Activated T-helper 2 cell treated with anti-CD3 and anti-CD28 coated beads, Interferon-gamma antibody, Interleukin-2, Interleukin-4, amounts not matched to agents 10 μg/mL and 5 μg/mL and 100 μg/mL, durations not matched to agents 14 hours and 24 hours and 36 hours (primary cell): ENCODE data around the gene FAM171A2. TPM values are rescaled to one million over a fixed set of nuclear protein-coding genes. Genes with fewer than 3 reads are reported as not detected.
"Not testable (repeated sequence)": the region's sequence is repeated elsewhere in the genome, so short reads cannot be mapped to it uniquely, and the experiment has no call there.

ENCODE experiments used
- DNase-seq: peaks from one replicate; pipeline ENCODE4 v3.0.0; 2021; ENCODE audit warnings: low spot score
- H3K27ac Mint-ChIP-seq: one replicate; pipeline ENCODE4 v1.8.0; 2021; ENCODE audit warnings: mixed read lengths
- H3K27me3 Mint-ChIP-seq: one replicate; pipeline ENCODE4 v1.8.0; 2021; ENCODE audit warnings: low read depth, mixed read lengths
- H3K36me3 Mint-ChIP-seq: one replicate; pipeline ENCODE4 v1.8.0; 2021; ENCODE audit warnings: low read depth, mixed read lengths
- H3K4me1 Mint-ChIP-seq: one replicate; pipeline ENCODE4 v1.8.0; 2021; ENCODE audit warnings: low read depth, mixed read lengths
- H3K4me3 Mint-ChIP-seq: one replicate; pipeline ENCODE4 v1.8.0; 2021; ENCODE audit warnings: low read depth, mild to moderate bottlenecking, moderate library complexity, mixed read lengths
- H3K9me3 Mint-ChIP-seq: one replicate; pipeline ENCODE4 v1.8.0; 2021; ENCODE audit warnings: mixed read lengths
- intact Hi-C: fragments of 100-400 bp; cut with micrococcal nuclease; formaldehyde crosslinking; loops from one replicate; pipeline ENCODE4 v1.15.1; 2023
- total RNA-seq: library from RNA; stranded (reverse); gene quantifications from 2 replicates; pipeline ENCODE4 v1.2.3, GENCODE V29; 2022

Gene FAM171A2
- total RNA-seq, 1 donor from 2014 or later: 0.32 TPM

DNA sequence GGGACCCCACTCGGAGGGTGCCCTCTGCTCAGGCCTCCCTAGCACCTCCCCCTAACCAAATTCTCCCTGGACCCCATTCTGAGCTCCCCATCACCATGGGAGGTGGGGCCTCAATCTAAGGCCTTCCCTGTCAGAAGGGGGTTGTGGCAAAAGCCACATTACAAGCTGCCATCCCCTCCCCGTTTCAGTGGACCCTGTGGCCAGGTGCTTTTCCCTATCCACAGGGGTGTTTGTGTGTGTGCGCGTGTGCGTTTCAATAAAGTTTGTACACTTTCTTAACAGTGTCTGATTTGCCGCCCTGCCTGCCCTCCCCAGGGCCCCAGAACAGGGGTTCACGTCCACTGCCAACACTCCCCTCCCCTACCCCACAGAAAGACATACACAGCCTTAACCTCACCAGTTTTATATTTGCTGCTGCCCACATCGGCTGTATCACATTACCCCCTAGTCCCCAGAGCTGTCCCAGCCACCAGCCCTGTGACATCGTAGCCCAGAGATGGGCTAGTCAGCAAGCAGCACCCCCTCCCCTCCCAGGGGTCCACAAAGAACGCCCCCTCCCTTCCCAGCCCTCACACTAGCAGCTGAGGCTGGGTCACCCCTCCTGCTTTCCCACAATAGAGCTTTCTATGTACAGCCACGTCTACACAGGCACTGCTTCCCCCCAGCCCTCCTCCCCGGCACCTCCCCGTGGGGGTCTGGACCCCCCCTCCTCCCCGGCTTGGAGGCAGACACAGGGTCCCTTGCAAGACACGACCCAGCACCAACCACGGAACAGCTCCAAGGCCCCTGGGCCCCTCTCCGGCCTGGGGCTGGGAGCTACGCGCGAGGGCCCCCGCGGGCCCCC, 10.6 kb downstream of the FAM171A2 start:
- Mint-ChIP-seq H3K36me3 (peaks cover 7% of the 10 kb centered on the region), H3K4me3 (peak overlapping the region; percentile 60), H3K9me3 (no peaks in the 10 kb centered on the region), H3K27ac (no peak overlapping the region), H3K4me1 (peaks cover 2% of the 10 kb centered on the region), H3K27me3 (peaks cover 10% of the 10 kb centered on the region)
- DNase-seq: no peak
- intact Hi-C loops: no loop called here

DNA sequence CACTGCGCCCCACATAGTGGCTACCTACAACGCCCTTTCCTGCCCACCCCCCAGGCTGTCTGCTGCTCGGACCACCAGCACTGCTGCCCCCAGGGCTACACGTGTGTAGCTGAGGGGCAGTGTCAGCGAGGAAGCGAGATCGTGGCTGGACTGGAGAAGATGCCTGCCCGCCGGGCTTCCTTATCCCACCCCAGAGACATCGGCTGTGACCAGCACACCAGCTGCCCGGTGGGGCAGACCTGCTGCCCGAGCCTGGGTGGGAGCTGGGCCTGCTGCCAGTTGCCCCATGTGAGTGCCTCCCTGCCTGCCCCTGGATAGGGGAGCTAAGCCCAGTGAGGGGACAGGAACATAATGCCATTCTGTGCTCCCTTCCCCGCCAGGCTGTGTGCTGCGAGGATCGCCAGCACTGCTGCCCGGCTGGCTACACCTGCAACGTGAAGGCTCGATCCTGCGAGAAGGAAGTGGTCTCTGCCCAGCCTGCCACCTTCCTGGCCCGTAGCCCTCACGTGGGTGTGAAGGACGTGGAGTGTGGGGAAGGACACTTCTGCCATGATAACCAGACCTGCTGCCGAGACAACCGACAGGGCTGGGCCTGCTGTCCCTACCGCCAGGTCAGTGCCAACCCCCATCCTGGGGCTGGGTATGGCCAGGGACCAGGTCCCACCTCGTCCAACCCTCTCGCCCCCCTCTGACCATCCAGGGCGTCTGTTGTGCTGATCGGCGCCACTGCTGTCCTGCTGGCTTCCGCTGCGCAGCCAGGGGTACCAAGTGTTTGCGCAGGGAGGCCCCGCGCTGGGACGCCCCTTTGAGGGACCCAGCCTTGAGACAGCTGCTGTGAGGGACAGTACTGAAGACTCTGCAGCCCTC, 11.5 kb downstream of the FAM171A2 start:
- Mint-ChIP-seq H3K36me3 (peaks cover 7% of the 10 kb centered on the region), H3K27me3 (peaks cover 10% of the 10 kb centered on the region), H3K27ac (no peak overlapping the region), H3K4me1 (peaks cover 2% of the 10 kb centered on the region), H3K4me3 (peak overlapping the region; percentile 60), H3K9me3 (no peaks in the 10 kb centered on the region)
- intact Hi-C loops: no loop called here
- DNase-seq: no peak

GRCh38 chr17:44351464-44351863, 12.2 kb downstream of the FAM171A2 start:
- Mint-ChIP-seq H3K27ac (no peak overlapping the region), H3K4me1 (peaks cover 2% of the 10 kb centered on the region), H3K4me3 (no peak overlapping the region), H3K9me3 (no peaks in the 10 kb centered on the region), H3K27me3 (peaks cover 10% of the 10 kb centered on the region), H3K36me3 (peaks cover 7% of the 10 kb centered on the region)
- intact Hi-C loops: no loop called here
- no peak for DNase-seq

GRCh38 chr17:44350733-44351226, 12.9 kb downstream of the FAM171A2 start:
- peaks cover 7% of the 10 kb centered on the region for H3K36me3 Mint-ChIP-seq
- peaks cover 6% of the 10 kb centered on the region for H3K4me1 Mint-ChIP-seq
- DNase-seq: peak; percentile 66
- no peak overlapping the region for H3K4me3 Mint-ChIP-seq
- intact Hi-C loops: no loop called here
- H3K27me3 Mint-ChIP-seq: peaks cover 10% of the 10 kb centered on the region
- H3K27ac Mint-ChIP-seq: no peak overlapping the region
- no peaks in the 10 kb centered on the region for H3K9me3 Mint-ChIP-seq

DNA sequence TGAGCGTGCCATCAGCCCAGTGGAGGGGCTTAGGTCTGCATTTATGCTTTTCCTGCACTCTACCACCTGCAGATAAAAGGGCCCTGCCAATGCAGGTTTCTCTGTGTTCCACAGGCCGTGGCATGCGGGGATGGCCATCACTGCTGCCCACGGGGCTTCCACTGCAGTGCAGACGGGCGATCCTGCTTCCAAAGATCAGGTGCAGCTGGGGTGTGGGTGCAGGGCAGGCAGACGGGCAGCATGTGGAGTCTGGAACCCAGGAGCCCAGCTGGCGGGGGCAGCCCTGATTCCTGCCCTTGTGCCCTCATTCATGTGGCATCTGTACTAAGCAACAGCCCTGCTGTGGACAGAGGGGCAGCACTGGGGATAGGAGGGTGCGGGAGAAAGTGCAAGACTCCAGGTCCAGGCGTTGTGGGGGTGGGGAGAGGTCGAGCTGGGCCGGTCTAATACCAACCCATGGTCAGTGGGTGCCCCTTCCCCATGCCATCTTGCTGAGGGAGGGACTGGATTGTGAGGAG, 14.0 kb downstream of the FAM171A2 start:
- H3K4me1 Mint-ChIP-seq: peaks cover 12% of the 10 kb centered on the region
- peaks cover 7% of the 10 kb centered on the region for H3K36me3 Mint-ChIP-seq
- no peak for DNase-seq
- H3K9me3 Mint-ChIP-seq: no peaks in the 10 kb centered on the region
- intact Hi-C loops: no loop called here
- no peak overlapping the region for H3K4me3 Mint-ChIP-seq
- H3K27ac Mint-ChIP-seq: no peak overlapping the region
- peaks cover 4% of the 10 kb centered on the region for H3K27me3 Mint-ChIP-seq

DNA sequence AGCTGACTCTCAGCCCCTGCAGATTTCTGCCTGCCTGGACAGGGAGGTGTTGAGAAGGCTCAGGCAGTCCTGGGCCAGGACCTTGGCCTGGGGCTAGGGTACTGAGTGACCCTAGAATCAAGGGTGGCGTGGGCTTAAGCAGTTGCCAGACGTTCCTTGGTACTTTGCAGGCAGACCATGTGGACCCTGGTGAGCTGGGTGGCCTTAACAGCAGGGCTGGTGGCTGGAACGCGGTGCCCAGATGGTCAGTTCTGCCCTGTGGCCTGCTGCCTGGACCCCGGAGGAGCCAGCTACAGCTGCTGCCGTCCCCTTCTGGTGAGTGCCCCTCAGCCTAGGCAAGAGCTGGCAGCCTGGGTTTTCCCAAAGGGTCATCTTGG, 14.7 kb downstream of the FAM171A2 start:
- peaks cover 7% of the 10 kb centered on the region for H3K36me3 Mint-ChIP-seq
- H3K27ac Mint-ChIP-seq: no peak overlapping the region
- peaks cover 5% of the 10 kb centered on the region for H3K27me3 Mint-ChIP-seq
- H3K9me3 Mint-ChIP-seq: no peaks in the 10 kb centered on the region
- intact Hi-C loops: no loop called here
- no peak overlapping the region for H3K4me3 Mint-ChIP-seq
- peaks cover 12% of the 10 kb centered on the region for H3K4me1 Mint-ChIP-seq
- no peak for DNase-seq

- no peak for DNase-seq
- Mint-ChIP-seq H3K4me3 (no peak overlapping the region), H3K27me3 (peaks cover 11% of the 10 kb centered on the region), H3K36me3 (peaks cover 7% of the 10 kb centered on the region), H3K27ac (no peak overlapping the region), H3K9me3 (no peaks in the 10 kb centered on the region), H3K4me1 (peaks cover 12% of the 10 kb centered on the region)
- intact Hi-C loops: no loop called here
Measured at GRCh38 chr17:44348234-44348987, 15.2 kb downstream of the FAM171A2 start.

- H3K4me3 Mint-ChIP-seq, H3K36me3 Mint-ChIP-seq, H3K9me3 Mint-ChIP-seq, intact Hi-C loops, H3K27ac Mint-ChIP-seq, DNase-seq: not testable (repeated sequence)
- peaks cover 11% of the 10 kb centered on the region for H3K27me3 Mint-ChIP-seq
- peaks cover 12% of the 10 kb centered on the region for H3K4me1 Mint-ChIP-seq
Measured at GRCh38 chr17:44347206-44348055, 16.2 kb downstream of the FAM171A2 start.

GRCh38 chr17:44346064-44346844, 17.4 kb downstream of the FAM171A2 start:
- no peaks in the 10 kb centered on the region for H3K36me3 Mint-ChIP-seq

GRCh38 chr17:44345454-44346026, 18.1 kb downstream of the FAM171A2 start:
- peaks cover 12% of the 10 kb centered on the region for H3K4me1 Mint-ChIP-seq
- H3K9me3 Mint-ChIP-seq: no peaks in the 10 kb centered on the region
- intact Hi-C loops: no loop called here
- peak overlapping the region; percentile 56 for H3K27ac Mint-ChIP-seq
- DNase-seq: no peak
- peak overlapping the region; percentile 94 for H3K4me3 Mint-ChIP-seq
- H3K36me3 Mint-ChIP-seq: no peaks in the 10 kb centered on the region
- H3K27me3 Mint-ChIP-seq: peaks cover 12% of the 10 kb centered on the region

More at GRCh38 chr17:44346064-44346844, 17.4 kb downstream of the FAM171A2 start:
- intact Hi-C loops: no loop called here
- no peak for DNase-seq
- peak overlapping the region; percentile 94 for H3K4me3 Mint-ChIP-seq
- H3K4me1 Mint-ChIP-seq: peaks cover 12% of the 10 kb centered on the region
- H3K9me3 Mint-ChIP-seq: no peaks in the 10 kb centered on the region
- H3K27ac Mint-ChIP-seq: peak overlapping the region; percentile 56
- peaks cover 12% of the 10 kb centered on the region for H3K27me3 Mint-ChIP-seq

GRCh38 chr17:44344939-44345453, 18.7 kb downstream of the FAM171A2 start, which contains the start of gene GRN:
TSS of gene GRN (plus strand) at chr17:44345302. CDS start at chr17:44349165, 3,863 bp downstream.
- intact Hi-C loops: no loop called here
- Mint-ChIP-seq H3K4me3 (peak within 1 kb of the TSS; percentile 94), H3K27me3 (peaks cover 12% of the 10 kb centered on the region), H3K9me3 (no peaks in the 10 kb centered on the region), H3K36me3 (no peaks in the 10 kb centered on the region), H3K27ac (peak within 1 kb of the TSS; percentile 56), H3K4me1 (peaks cover 12% of the 10 kb centered on the region)
- peak; percentile 83 for DNase-seq
